ENCODE measurements around the gene ARL14EPL. TPM values are rescaled to one million over a fixed set of nuclear protein-coding genes. Genes with fewer than 3 reads are reported as not detected.

ARL14EPL gene
- 0.10 to 0.43 TPM (median 0.24 TPM) in 5 replicates for total RNA-seq (2022; extraction: Qiagen RNA extraction)

DNA sequence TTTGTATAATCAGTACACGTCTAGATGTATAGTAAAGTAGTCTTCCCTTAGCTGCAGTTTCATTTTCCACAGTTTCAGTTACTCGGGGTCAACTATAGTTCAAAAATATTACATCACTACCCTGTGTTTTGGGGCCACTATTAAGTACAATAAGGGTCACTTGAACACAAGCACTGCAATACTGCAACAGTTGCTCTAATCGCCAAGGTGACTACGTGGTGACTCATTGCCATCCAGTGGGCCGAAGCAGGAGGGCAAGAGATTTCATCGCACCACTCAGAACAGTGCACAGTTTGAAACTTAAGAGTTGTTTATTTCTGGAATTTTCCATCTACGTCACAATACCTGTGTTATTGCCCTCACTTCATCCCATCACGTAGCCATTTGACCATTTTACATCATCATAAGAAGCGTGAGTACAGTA is at the start of gene ARL14EPL:
TSS of gene ARL14EPL (plus strand) at position 379 of the 424 bp plus-strand sequence. CDS start 18,994 bp downstream, outside the sequence.

DNA sequence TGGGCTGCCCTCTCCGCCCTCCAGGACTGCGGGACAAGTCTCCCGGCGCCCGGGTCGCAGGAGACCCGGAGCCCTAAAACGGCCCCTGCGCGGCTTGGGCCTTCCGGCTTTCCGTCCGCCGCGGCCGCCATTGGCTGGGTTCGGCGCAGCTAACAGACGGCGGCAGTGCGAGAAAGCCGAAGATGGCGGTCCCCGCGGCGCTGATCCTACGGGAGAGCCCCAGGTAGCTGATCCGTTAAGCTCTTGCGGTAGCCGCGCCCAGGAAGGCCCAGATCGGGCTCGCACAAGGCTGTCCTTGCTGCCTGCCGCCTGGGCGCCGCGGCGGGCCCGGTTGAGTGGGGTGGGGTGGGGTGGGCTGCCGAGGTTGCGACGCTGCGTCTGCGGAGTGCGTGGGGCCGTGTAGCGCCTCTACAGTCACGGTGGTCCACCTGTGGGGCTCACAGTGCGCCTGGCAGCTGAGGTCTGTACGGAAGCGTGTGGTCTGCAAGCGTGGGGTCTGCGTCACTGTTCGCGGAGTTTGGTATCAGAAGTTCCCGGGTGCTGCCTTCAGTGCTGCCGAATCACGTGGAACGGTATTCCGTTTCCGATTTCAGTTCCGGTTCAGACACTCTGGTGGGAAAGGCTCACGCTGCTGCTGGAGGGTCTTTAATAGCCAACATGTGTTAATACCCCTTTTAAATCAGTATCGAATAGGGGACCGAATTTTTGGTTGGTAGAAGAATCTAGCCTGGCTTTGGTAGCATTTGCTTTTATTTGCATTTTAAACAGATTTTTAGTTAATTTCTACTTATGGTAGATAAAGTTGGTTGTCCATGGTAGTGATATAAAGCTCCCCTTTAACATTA is 52.8 kb downstream of the ARL14EPL start, which contains the start of gene COMMD10:
TSS of gene COMMD10 (plus strand) at position 155 of the 845 bp plus-strand sequence.

Other genes starting within 250 kb of the ARL14EPL start
- not detected in 5 replicates for gene CDO1, start 215.8 kb upstream of the ARL14EPL start, total RNA-seq (2022; extraction: Qiagen RNA extraction)
- 44.5 to 53.6 TPM (median 48.0 TPM) in 5 replicates for gene ATG12, start 190.9 kb upstream of the ARL14EPL start, total RNA-seq (2022; extraction: Qiagen RNA extraction)
- 65.4 to 79.6 TPM (median 66.6 TPM) in 5 replicates for gene AP3S1, start 190.5 kb upstream of the ARL14EPL start, total RNA-seq (2022; extraction: Qiagen RNA extraction)
- gene LVRN, start 70.0 kb upstream of the ARL14EPL start, total RNA-seq (2022; extraction: Qiagen RNA extraction): 0.05 to 0.07 TPM (median 0.06 TPM) in 3 of 5 replicates, not detected in the others
- 33.3 to 38.7 TPM (median 38.5 TPM) in 5 replicates for gene COMMD10, start 52.6 kb downstream of the ARL14EPL start, total RNA-seq (2022; extraction: Qiagen RNA extraction)

All from A549 treated with Hydrocortisone at 1 μM for 4 hours (cell line).